ENCODE data around the gene SV2B. TPM values are rescaled to one million over a fixed set of nuclear protein-coding genes. Genes with fewer than 3 reads are reported as not detected.

The SV2B gene
- total and polyA plus RNA-seq, 2 donors (not counting 3 experiments of a cell fraction or from before 2014, with no cell fraction given), result not detected

DNA sequence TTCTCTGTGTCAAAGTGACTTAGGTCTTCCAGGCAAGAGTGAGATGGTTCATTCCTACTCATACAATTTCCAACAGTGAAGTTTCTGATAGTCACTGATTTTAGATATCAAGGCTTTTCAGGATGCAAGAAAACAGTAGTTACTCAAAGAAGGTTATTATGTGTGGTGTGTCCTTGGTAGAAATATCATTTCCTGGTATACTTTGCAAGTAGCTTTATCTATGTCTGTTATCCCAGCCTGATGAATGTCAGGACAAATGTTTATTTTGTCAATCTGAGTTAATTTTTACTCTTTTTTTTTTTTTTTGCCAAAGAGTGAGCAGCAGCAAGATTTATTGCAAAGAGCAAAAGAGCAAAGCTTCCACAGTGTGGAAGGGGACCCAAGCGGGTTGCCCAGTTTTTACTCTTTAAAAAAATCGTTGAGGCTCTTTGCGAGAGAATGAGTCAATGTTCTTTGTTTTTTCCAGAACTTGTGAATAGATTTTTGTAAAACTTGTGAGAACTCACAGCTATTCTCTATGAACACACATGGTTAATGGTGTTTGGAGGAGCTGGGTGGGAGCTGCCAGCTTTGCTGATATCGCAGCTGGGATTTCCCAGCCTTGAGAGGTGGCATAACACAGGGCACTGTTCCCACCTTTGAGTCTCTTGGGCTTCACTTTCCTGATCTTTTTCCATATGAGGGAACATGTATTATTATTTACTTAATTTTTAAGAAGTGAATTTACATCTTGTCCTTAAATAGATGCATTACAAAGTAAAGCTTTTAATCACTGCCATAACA lies 51.9 kb downstream of the SV2B start:
- no peak overlapping the region for H3K9ac ChIP-seq (replicated peaks; ENCODE audit: extremely low read depth, insufficient read depth, low read length)
- DNase-seq (ENCODE audit: low read depth, low spot score) (no peak), FAIRE-seq (no peak)
- no TSS peak for BruUV-seq (replicated peaks)
- H3K36me3 ChIP-seq (ENCODE audit: control insufficient read depth in 2 of 2, extremely low read depth in 1 of 2, insufficient read depth in 2 of 2, low read length in 2 of 2), result no peaks in the 10 kb centered on the region
- H3K9me1 ChIP-seq (replicated peaks; ENCODE audit: control insufficient read depth, extremely low read depth, insufficient read depth, low read length), result no peaks in the 10 kb centered on the region
- H2AFZ ChIP-seq (ENCODE audit: low read depth, low read length), result no peak overlapping the region
- no peaks in the 10 kb centered on the region for H3K27me3 ChIP-seq (ENCODE audit: control insufficient read depth in 2 of 2, insufficient read depth in 2 of 2, low read length in 2 of 2)
- no peaks in the 10 kb centered on the region for H3K79me2 ChIP-seq (ENCODE audit: control insufficient read depth, insufficient read depth, low read length)
- dilution Hi-C loops (cut with MboI; ENCODE audit: extremely low pct_ligation_motif_present, low sequenced_read_pairs) (no loop called here), intact Hi-C loops (cut with micrococcal nuclease) (no loop called here)
- H3K9me3 ChIP-seq (replicated peaks; ENCODE audit: control insufficient read depth, insufficient read depth, low read length), result no peaks in the 10 kb centered on the region
- H4K20me1 ChIP-seq (replicated peaks; ENCODE audit: control insufficient read depth, extremely low read depth, insufficient read depth, low read length), result no peaks in the 10 kb centered on the region
- no peak for TF ChIP-seq JUN (IDR thresholded peaks at IDR 0.05; ENCODE audit: borderline replicate concordance, insufficient read depth, insufficient read length, low read depth)
- no peak for TF ChIP-seq POLR2A (IDR thresholded peaks at IDR 0.05; ENCODE audit: low read depth, low read length)
- TF ChIP-seq MYC (IDR thresholded peaks at IDR 0.05; ENCODE audit: low read depth, low read length), result no peak
- no peak for TF ChIP-seq EZH2 (IDR thresholded peaks at IDR 0.05; ENCODE audit: borderline replicate concordance, low read depth, low read length, severe bottlenecking)
- no peak for TF ChIP-seq POLR2AphosphoS5 (IDR thresholded peaks at IDR 0.05; ENCODE audit: insufficient read depth, low read depth, low read length)
- TF ChIP-seq GATA2 (IDR thresholded peaks at IDR 0.05; ENCODE audit: insufficient read depth, insufficient read length, low read depth, low read length), result no peak
- TF ChIP-seq MAX (IDR thresholded peaks at IDR 0.05; ENCODE audit: insufficient read depth, insufficient read length), result no peak
- TF ChIP-seq CTCF (IDR thresholded peaks at IDR 0.05; ENCODE audit: extremely low read depth in 1 of 2, insufficient read depth in 1 of 2, low read depth in 1 of 2, low read length in 2 of 2), result no peak
- TF ChIP-seq FOS (IDR thresholded peaks at IDR 0.05; ENCODE audit: borderline replicate concordance, insufficient read depth, low read length), result no peak
- no peak overlapping the region for H3K4me2 ChIP-seq (ENCODE audit: insufficient read depth, low read length)
- ChIA-PET CTCF (interaction anchor here (1.7 kb wide), 1 partner anchor 10 kb away, joined by 7 read pairs; no protein-coding TSS in a partner anchor), POLR2A (no interaction called here)
- H3K4me3 ChIP-seq (replicated peaks in 1 of 3; ENCODE audit: insufficient read depth in 1 of 3, low read depth in 1 of 3, low read length in 3 of 3), result no peak overlapping the region
- H3K4me1 ChIP-seq (ENCODE audit: control insufficient read depth, extremely low read depth, insufficient read depth, low read length), result no peaks in the 10 kb centered on the region
- H3K27ac ChIP-seq (ENCODE audit: insufficient read depth, low read depth, low read length), result no peak overlapping the region
